ENCODE results near the gene ANKIB1.

ANKIB1 gene

GRCh38 chr7:92275327-92275726 is 29.6 kb downstream of the ANKIB1 start:
- Histone ChIP-seq H3K4me3 (ENCODE audit: low read length) (no peak overlapping the region), H3K9me3 (ENCODE audit: control insufficient read depth, low read length) (no peaks in the 10 kb centered on the region), H3K4me1 (ENCODE audit: control insufficient read depth, insufficient read depth, low read length) (no peaks in the 10 kb centered on the region), H3K9ac (ENCODE audit: low read length) (no peak overlapping the region), H3K27me3 (replicated peaks; ENCODE audit: control insufficient read depth, insufficient read depth, low read length) (no peaks in the 10 kb centered on the region), H3K36me3 (ENCODE audit: control insufficient read depth, insufficient read depth, low read length, severe bottlenecking) (no peaks in the 10 kb centered on the region)
- no peak for DNase-seq (ENCODE audit: low read depth)

- H3K27me3 ChIP-seq (replicated peaks; ENCODE audit: control insufficient read depth, insufficient read depth, low read length), result no peaks in the 10 kb centered on the region
- DNase-seq (ENCODE audit: low read depth), result no peak
- no peak overlapping the region for H3K4me3 ChIP-seq (ENCODE audit: low read length)
- H3K9ac ChIP-seq (ENCODE audit: low read length), result no peak overlapping the region
- H3K9me3 ChIP-seq (ENCODE audit: control insufficient read depth, low read length), result no peaks in the 10 kb centered on the region
- H3K4me1 ChIP-seq (ENCODE audit: control insufficient read depth, insufficient read depth, low read length), result no peaks in the 10 kb centered on the region
- no peaks in the 10 kb centered on the region for H3K36me3 ChIP-seq (ENCODE audit: control insufficient read depth, insufficient read depth, low read length, severe bottlenecking)
Observed at GRCh38 chr7:92276460-92276864, 30.7 kb downstream of the ANKIB1 start.

DNA sequence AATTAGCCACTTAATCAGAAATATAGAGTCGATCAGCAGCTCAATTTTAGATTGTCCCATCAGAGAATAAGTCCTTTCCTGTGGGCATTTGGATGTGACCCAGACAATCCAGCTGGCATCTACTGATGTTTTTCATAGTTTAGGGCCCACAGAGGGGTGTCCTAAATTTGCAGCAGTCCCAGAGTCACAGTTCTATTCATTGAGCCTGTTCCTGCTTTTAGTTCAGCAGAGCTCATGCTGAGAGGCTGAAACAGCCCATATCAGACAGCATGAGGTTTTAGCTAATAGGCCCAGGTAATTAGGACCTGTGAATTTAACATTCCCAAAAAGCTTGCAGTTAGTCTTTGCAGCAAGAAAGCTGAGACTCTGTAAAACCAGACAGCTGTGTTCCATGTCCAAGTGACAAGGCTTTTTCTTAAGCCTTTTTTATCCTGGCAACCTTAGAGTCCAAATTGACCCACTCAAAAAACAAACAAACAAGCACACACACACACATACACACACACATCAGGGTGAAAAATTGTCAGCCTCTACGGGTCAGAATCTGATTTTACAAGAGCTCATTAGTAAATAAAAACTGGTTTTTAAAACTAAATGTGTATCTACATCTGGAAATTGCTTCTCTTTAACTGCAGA is 33.7 kb downstream of the ANKIB1 start:
- Histone ChIP-seq H3K9ac (ENCODE audit: low read length) (no peak overlapping the region), H3K27me3 (replicated peaks; ENCODE audit: control insufficient read depth, insufficient read depth, low read length) (no peaks in the 10 kb centered on the region), H3K36me3 (ENCODE audit: control insufficient read depth, insufficient read depth, low read length, severe bottlenecking) (no peaks in the 10 kb centered on the region), H3K4me1 (ENCODE audit: control insufficient read depth, insufficient read depth, low read length) (no peaks in the 10 kb centered on the region), H3K9me3 (ENCODE audit: control insufficient read depth, low read length) (no peaks in the 10 kb centered on the region), H3K4me3 (ENCODE audit: low read length) (no peak overlapping the region)
- DNase-seq (ENCODE audit: low read depth), result peak; percentile 10

DNA sequence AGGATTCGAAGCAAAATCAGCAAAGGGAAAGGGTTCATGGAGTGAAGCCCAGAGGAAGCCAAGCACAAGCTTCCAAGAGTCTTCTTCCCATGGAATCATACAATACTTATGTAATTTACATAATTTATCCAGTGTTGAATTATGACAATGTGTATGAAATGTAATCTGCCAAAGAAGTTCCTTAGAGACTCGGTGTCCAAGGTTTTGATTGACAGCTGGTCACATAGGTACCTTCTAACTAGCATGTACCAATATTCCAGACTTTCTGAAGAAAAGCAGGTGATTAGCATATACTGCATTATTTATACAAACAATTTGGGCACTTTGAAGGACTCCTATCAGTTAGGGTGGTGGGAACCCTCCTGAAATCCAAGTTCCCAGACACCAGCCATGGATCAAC is 35.3 kb downstream of the ANKIB1 start:
- DNase-seq (ENCODE audit: low read depth), result no peak
- no peaks in the 10 kb centered on the region for H3K27me3 ChIP-seq (replicated peaks; ENCODE audit: control insufficient read depth, insufficient read depth, low read length)
- no peak overlapping the region for H3K4me3 ChIP-seq (ENCODE audit: low read length)
- H3K36me3 ChIP-seq (ENCODE audit: control insufficient read depth, insufficient read depth, low read length, severe bottlenecking), result no peaks in the 10 kb centered on the region
- H3K9me3 ChIP-seq (ENCODE audit: control insufficient read depth, low read length), result no peaks in the 10 kb centered on the region
- no peaks in the 10 kb centered on the region for H3K4me1 ChIP-seq (ENCODE audit: control insufficient read depth, insufficient read depth, low read length)
- no peak overlapping the region for H3K9ac ChIP-seq (ENCODE audit: low read length)

DNA sequence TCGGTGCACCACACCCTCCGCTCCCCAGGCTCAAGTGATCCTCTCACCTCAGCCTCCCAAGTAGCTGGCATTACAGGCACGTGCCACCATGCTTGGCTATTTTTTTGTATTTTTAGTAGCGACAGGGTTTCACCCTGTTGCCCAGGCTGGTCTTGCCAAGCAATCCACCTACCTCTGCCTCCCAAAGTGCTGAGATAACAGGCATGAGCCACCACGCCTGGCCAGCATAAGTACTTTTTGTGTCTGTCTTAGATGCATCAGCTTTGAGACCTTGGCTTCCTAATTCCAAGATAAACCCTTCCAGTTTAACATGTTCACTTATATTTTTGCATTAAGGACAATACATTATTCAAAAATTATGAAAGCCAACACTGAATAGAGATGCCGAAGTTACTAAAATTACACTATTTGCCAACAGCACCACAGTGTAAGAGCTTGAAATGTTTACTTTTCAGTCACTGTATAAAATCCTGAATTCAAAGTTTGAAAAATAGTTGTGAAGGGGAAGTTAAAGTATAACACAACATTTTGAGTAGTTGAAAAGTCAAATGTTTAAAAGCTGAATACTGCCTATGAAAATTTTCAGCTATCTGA is 36.5 kb downstream of the ANKIB1 start:
- H3K4me1 ChIP-seq (ENCODE audit: control insufficient read depth, insufficient read depth, low read length), result no peaks in the 10 kb centered on the region
- H3K27me3 ChIP-seq (replicated peaks; ENCODE audit: control insufficient read depth, insufficient read depth, low read length), result no peaks in the 10 kb centered on the region
- DNase-seq (ENCODE audit: low read depth), result no peak
- H3K4me3 ChIP-seq (ENCODE audit: low read length), result no peak overlapping the region
- no peaks in the 10 kb centered on the region for H3K9me3 ChIP-seq (ENCODE audit: control insufficient read depth, low read length)
- H3K9ac ChIP-seq (ENCODE audit: low read length), result no peak overlapping the region
- no peaks in the 10 kb centered on the region for H3K36me3 ChIP-seq (ENCODE audit: control insufficient read depth, insufficient read depth, low read length, severe bottlenecking)

DNA sequence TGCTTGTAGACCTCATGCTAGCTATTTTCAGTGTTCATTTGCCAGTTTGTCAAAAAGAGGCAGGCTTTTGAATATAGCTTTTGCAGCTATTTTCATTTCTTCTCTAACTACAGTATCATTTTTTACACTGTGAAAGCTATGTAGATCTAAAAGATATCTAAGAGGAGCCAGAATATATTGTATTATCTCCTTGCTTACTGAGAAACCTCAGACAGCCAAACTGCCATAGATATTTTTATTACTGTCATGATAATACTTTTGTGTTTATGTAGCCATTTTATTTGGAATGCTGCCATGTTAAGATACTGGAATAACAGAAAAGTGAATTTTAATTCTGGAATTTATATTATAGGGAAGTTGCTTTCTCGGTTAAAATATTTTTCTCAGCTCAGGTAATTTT is 37.2 kb downstream of the ANKIB1 start:
- H3K9ac ChIP-seq (ENCODE audit: low read length), result no peak overlapping the region
- DNase-seq (ENCODE audit: low read depth), result peak; percentile 11

GRCh38 chr7:92289321-92289720 is 43.5 kb downstream of the ANKIB1 start:
- no peaks in the 10 kb centered on the region for H3K9me3 ChIP-seq (ENCODE audit: control insufficient read depth, low read length)
- H3K9ac ChIP-seq (ENCODE audit: low read length), result no peak overlapping the region
- peaks cover 9% of the 10 kb centered on the region for H3K4me1 ChIP-seq (ENCODE audit: control insufficient read depth, insufficient read depth, low read length)
- H3K4me3 ChIP-seq (ENCODE audit: low read length), result no peak overlapping the region
- DNase-seq (ENCODE audit: low read depth), result no peak
- no peaks in the 10 kb centered on the region for H3K27me3 ChIP-seq (replicated peaks; ENCODE audit: control insufficient read depth, insufficient read depth, low read length)
- H3K36me3 ChIP-seq (ENCODE audit: control insufficient read depth, insufficient read depth, low read length, severe bottlenecking), result no peaks in the 10 kb centered on the region

More for the DNA sequence above, 37.2 kb downstream of the ANKIB1 start:
- H3K4me1 ChIP-seq (ENCODE audit: control insufficient read depth, insufficient read depth, low read length), result no peaks in the 10 kb centered on the region
- no peaks in the 10 kb centered on the region for H3K36me3 ChIP-seq (ENCODE audit: control insufficient read depth, insufficient read depth, low read length, severe bottlenecking)
- no peaks in the 10 kb centered on the region for H3K9me3 ChIP-seq (ENCODE audit: control insufficient read depth, low read length)
- H3K4me3 ChIP-seq (ENCODE audit: low read length), result no peak overlapping the region
- H3K27me3 ChIP-seq (replicated peaks; ENCODE audit: control insufficient read depth, insufficient read depth, low read length), result no peaks in the 10 kb centered on the region

- H3K9me3 ChIP-seq (ENCODE audit: control insufficient read depth, low read length), result no peaks in the 10 kb centered on the region
- no peak for DNase-seq (ENCODE audit: low read depth)
- no peak overlapping the region for H3K9ac ChIP-seq (ENCODE audit: low read length)
- peaks cover 27% of the 10 kb centered on the region for H3K4me1 ChIP-seq (ENCODE audit: control insufficient read depth, insufficient read depth, low read length)
- H3K27me3 ChIP-seq (replicated peaks; ENCODE audit: control insufficient read depth, insufficient read depth, low read length), result no peaks in the 10 kb centered on the region
- no peaks in the 10 kb centered on the region for H3K36me3 ChIP-seq (ENCODE audit: control insufficient read depth, insufficient read depth, low read length, severe bottlenecking)
- H3K4me3 ChIP-seq (ENCODE audit: low read length), result no peak overlapping the region
Observed at GRCh38 chr7:92292981-92293380, 47.2 kb downstream of the ANKIB1 start.

DNA sequence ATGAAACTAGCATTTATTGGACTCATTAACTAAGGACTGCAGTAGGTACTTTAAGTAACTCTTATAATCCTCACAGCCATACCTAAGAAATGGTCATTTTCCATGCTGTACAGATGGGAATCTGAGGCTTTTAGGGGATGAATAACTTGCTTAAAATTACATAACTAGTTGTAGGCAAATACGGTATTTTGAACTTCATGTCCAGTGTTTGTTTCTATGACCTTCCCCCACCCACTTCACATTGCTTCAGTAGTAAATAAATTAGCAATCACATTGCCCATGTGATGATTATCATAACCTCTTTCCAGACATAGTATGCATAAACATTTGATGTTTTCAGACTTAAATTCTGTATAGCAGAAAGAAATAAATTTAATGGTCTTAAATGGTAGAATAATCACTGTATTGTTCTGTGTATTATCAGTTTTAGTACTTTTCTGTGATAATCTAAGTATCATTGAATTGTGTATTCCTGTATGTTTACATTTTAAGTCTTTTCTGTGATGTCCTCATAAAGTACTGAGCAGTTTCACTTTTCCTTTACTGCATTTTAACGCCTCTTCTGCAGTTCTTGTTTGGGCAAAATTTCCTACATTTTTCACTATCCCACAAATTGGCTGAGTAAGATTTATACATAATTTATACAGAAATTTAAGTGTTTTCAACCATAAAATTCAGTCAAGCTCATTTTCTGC is 48.3 kb downstream of the ANKIB1 start:
- Histone ChIP-seq H3K27me3 (replicated peaks; ENCODE audit: control insufficient read depth, insufficient read depth, low read length) (no peaks in the 10 kb centered on the region), H3K9me3 (ENCODE audit: control insufficient read depth, low read length) (no peaks in the 10 kb centered on the region), H3K36me3 (ENCODE audit: control insufficient read depth, insufficient read depth, low read length, severe bottlenecking) (no peaks in the 10 kb centered on the region), H3K4me1 (ENCODE audit: control insufficient read depth, insufficient read depth, low read length) (peaks cover 27% of the 10 kb centered on the region), H3K4me3 (ENCODE audit: low read length) (peak overlapping the region; percentile 75), H3K9ac (ENCODE audit: low read length) (peak overlapping the region; percentile 57)
- DNase-seq (ENCODE audit: low read depth), result no peak

DNA sequence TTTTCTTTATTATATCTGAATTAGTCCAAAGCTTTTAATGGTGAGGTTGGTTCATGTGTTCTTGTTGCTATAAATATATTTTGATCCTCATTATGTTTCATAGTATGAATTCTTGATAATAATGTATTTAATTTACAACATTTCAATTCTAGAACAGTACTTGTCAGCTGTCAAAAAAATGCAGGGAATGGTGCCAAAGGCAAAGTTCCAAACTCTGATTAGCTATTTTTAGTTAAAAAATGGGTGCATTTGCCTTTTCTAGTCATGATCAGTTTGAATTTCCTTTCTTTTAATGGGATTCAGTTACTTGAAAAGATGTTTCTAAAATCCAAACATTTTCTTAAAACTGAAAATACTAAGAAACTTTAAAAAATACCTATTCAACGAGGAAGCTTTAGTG is 49.6 kb downstream of the ANKIB1 start:
- DNase-seq (ENCODE audit: low read depth), result no peak
- no peaks in the 10 kb centered on the region for H3K9me3 ChIP-seq (ENCODE audit: control insufficient read depth, low read length)
- H3K9ac ChIP-seq (ENCODE audit: low read length), result no peak overlapping the region
- no peaks in the 10 kb centered on the region for H3K27me3 ChIP-seq (replicated peaks; ENCODE audit: control insufficient read depth, insufficient read depth, low read length)
- no peak overlapping the region for H3K4me3 ChIP-seq (ENCODE audit: low read length)
- H3K4me1 ChIP-seq (ENCODE audit: control insufficient read depth, insufficient read depth, low read length), result peaks cover 27% of the 10 kb centered on the region
- H3K36me3 ChIP-seq (ENCODE audit: control insufficient read depth, insufficient read depth, low read length, severe bottlenecking), result no peaks in the 10 kb centered on the region

DNA sequence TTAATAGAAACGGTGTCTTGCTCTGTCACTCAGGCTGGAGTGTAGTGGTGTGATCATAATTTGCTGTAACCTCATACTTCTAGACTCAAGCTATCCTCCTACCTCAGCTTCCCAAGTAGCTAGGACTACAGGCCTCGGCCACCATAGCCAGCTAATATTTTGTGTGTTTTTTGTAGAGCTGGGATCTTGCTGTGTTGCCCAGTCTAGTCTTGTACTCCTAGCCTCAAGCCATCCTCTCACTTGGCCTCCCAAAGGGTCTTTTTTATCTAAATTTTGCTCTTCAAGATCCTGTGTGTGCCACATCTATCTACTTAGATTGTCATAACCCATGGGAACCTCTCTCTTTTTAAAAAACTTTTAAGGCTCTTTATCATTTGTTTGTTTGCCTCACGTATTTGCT is 50.5 kb downstream of the ANKIB1 start:
- Histone ChIP-seq H3K9ac (ENCODE audit: low read length) (no peak overlapping the region), H3K27me3 (replicated peaks; ENCODE audit: control insufficient read depth, insufficient read depth, low read length) (no peaks in the 10 kb centered on the region), H3K4me1 (ENCODE audit: control insufficient read depth, insufficient read depth, low read length) (peaks cover 27% of the 10 kb centered on the region), H3K9me3 (ENCODE audit: control insufficient read depth, low read length) (no peaks in the 10 kb centered on the region), H3K36me3 (ENCODE audit: control insufficient read depth, insufficient read depth, low read length, severe bottlenecking) (peaks cover 3% of the 10 kb centered on the region), H3K4me3 (ENCODE audit: low read length) (no peak overlapping the region)
- DNase-seq (ENCODE audit: low read depth), result no peak
